NOMO-1 (cell line): ENCODE data around the gene FKBP14.

ENCODE experiments used
- DNase-seq, 2 experiments: peaks; one replicate each; lab custom pipeline; 2025; ENCODE audit not compliant: unreplicated experiment in 2 of 2; lab: John Stamatoyannopoulos, UW

The FKBP14 gene

DNA sequence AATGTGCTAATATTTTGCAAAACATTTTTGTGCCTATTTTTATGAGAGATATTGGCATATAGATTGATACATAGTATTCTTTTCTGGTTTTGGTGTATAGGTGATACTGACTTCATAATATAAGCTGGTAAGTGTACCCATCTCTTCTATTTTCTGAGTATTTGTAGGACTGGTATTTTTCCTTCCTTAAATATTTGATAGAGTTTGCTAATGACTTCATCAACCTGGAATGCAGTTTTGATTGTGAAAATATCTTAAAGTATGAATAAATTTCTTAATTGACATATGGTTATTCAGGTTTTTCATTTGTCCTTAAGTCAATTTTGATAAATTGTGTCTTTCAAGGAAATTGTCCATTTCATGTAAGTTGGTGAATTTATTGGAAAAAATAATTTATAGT, 30.9 kb downstream of the FKBP14 start:
- no peak for DNase-seq

DNA sequence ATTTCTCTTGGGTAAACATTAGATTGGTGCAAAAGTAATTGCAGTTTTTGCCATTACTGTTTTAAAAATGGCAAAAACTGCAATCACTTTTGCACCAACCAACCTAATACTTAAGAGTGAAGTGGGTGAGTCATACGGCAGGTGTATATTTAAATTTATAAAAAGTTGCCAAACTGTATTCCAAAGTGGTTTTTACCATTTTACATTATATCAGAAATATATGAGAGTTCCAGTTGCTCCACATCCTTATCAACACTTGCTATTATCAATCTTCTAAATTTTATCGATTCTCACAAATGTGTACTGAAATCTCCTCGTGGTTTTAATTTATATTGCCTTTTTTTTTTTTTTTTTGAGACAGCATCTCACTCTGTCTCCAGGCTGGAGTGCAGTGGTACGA, 33.4 kb downstream of the FKBP14 start:
- DNase-seq = no peak

DNA sequence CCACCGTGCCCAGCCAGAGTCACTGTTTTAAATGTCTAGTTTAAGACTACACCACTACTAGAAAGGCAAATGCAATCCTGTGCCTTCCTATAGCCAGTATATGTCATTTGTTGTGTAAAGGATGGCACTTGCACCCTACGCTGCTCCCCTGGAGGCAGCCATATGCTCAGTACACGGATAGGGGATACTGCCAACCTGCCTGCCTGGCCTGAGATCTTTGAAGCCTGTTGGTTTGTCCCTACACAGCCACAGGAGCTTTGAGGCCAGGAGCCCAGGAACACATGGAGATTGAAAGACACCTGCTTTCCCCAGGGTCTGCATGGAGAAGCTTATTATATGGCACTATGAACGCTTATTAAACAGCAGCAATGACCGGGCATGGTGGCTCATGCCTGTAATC, 34.6 kb downstream of the FKBP14 start:
- DNase-seq = no peak

DNA sequence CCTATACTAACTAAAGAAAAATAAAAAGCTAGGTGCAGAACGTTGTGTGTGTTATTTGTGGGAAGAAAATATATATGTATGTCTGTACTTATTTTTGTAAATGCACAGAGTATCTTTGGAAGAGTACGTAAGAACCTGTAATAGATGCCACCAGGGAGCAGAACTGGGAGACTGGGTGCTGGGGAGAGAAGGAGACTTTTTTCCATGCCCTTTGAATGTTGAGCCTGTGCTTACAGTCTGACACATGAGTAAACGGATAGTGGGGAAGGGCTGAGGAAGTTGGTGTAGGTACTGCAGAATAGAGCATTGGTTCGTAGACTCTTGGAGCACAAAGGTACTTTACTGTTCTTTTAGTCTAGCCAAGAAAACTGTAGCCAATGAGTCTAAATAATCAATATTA, 35.6 kb downstream of the FKBP14 start:
- DNase-seq = no peak

DNA sequence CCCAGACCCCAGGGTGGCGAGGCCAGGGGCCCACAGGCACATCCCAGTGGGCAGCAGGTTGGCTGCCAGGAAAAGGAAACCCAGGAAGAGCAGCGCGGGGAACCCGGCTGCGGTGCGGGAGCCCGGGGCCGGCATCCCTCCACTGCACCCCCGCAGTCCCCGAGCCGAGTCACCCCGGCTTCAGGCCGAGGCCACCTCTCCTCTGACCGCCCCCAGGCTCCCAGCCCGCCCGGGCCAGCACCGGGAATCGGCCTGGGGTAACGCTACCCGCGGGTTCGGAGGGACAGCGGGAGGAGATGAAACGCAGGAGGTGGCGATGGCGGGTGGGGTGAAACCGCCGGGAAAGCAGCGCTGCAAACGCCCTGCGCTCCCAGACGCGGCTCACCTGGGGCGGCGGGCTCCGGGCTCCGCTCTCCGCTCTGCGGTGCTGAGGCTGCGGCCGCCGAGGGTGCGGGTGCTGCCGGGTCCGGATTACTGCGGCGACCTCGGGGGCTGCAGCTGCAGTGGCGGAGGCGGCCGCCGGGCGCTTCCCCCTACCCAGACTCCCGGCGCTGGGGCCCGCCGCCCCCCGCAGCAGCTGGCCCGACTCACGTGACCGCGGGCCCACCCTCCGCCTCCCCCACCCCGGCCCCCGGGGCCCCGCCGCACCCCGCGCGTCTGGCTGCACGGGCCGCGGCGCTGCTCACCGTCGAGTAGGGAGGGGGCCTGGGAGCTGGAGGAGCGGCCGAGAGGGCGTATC, 37.1 kb downstream of the FKBP14 start, which contains the start of gene SCRN1:
Gene SCRN1, minus strand, starts transcription at position 545 of the 739 bp plus-strand sequence. CDS start 20,734 bp downstream, outside the sequence.
- no peak for DNase-seq

DNA sequence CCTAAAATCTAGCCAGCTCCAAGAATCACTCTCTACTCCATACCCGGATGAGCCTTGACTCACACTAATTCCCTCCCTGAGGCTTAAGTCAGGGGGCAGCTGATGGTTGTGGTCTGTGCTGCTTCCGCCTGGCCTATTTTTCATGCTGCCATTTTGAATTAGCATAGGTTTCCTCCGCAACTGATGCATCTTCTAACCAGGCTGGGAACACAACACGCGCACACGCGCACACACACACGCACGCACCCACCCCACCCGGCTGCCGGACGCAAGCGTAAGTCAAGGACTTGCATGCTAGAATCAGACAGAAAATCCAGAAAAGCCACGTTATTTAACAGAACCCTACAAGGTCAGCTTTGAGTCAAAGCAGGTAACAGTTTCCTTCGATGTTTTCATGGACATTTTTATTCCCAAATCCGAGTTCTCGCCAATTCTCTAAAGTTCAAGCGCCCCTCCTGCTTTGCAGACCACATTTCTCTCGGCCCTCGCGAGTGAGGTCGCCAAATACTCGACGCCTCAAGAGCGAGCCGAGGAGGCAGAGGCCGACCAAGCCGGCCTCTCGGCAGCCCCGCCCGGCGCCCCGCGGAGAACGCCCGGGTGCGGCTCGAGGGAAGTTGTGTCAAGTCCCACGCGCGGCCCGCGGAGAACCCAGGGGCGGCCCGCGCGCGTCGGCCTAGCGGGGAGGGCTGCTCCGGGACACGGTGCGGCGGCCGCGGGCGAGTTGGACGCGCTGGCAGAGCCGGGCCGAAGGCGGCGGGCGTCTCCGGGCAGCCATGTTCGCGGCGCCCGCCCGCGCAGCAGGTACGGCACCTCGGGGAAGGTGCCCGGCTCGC, 37.9 kb downstream of the FKBP14 start:
- DNase-seq = peak in 1 of 2 experiments; percentile 5

DNA sequence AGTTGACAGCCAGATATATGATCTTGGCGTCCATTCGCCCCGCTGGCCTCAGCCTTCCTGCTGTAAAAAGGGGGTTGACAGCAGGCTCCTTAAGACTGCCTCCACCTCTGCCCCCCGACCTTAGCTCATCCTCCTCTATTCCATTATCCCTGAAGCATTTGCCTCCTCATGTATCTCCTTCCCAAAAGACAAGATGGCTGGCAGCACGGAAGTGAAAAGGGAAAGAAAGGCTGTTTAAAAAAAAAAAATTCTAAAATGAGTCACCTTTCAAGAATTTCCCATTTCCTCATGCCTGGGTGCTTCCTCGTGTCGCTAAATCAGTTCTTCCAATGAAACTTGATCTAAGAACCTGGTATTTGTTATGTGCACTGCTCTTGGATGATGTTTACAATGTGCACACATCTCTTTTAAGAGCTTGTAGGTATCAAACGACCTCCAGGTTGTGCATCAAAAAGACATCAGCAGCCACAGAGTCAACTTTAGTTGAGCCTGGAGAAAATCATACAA, 38.6 kb downstream of the FKBP14 start:
- DNase-seq = no peak

DNA sequence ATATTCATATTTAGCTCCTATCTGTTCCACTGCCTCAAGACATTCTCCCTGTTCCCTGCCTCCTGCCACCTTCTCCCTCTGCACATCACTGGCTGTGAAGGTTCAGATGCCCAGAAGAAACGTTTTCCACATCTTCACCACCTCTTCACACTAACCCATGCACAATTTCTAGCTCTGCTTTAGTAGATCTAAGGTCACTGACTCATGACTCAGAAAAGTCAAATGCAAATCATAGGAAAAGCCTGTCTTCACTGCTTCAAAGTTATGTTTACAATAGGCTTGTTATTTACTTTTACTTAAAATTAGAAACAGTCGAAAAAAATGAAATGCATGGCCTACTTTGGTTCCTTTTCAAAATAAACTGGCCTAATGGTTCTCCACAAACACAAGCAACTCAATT, 39.4 kb downstream of the FKBP14 start:
- no peak for DNase-seq

DNA sequence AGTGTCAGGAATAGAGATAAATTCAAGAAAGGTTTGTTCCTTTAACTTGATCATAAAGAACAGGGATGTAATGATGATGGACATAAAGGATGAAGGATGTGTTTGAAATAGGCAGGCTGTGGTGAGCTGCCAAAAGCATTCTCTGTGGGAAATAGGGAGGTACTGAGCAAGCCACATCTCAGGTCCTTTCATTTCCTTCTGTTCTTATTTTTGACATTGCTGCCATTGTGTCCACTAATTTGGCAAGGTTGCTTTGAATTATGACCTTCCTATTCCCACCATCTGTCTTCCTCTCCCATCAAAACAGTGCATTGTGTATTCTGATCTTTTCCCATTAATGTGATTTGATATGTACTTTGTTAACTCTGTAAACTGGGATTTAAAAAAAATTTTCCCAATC, 46.4 kb downstream of the FKBP14 start:
- no peak for DNase-seq

DNA sequence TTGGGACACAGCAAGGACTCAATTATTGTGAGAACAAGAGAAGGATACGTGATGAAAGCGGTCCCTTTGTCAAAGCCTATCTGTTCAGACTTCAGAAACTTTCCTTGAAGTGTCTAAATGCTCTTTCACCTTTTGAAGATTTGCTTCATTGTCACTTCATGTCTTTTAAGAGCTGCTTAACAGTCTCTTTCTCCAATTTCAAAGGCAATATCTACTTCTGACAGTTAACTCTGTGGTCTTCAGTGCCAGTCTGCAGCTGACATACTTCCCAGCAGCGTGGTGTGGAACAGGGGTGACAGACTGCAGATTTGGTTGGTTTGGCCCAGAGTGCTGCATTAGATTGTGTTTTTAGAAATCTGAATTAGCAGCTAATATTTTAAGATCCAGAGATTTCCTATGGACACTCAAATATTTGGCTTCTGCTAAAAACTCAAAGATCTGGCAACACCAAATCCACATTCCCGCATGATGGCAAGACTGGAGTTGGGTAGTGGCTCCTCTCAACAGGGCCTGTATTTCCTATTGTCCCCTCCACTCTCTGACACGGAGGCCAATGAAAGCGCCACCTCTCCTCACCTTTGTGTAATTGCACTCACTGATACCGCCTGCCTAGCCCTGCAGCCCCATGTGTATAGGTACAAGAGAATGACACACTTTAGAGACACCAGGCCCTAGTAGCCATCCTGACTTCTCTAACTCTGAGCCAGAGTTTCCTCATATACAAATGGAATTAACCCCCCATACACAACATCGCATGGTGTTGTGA, 48.4 kb downstream of the FKBP14 start:
- no peak for DNase-seq

DNA sequence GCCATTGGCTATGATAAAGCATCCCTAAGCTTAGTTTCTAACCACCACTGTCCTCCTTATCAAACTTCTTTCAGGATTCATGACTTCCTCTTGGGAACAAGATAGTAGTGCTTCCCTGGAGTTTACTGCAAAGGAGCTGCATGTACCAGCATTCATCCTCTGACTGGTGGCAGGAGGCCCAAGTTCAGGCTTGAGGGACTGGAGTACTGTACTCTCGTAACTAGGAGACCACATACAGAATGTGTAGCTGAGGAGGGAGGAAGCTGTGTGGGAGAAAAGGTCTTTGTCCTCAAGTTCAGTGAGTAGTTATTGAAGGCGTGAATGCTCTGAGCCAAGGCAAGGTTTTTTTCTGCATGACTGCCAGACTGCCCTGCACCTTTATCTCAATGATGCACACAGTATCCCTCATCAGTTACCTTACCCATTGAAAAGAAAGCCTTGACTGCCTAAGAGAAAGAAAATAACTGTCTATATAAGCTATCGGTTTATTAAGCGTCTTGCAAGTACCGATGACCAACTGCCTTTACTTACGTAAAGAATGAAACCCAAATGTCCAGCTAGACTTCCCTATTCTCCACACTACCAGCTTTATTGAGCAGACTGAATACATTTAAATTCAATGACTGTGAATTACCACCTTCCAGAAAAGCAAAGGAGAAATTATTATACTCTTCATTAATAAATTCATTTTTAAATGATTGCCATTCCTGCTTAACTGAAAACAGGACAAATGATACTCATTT, 49.7 kb downstream of the FKBP14 start:
- peak in 1 of 2 experiments; percentile 8 for DNase-seq

DNA sequence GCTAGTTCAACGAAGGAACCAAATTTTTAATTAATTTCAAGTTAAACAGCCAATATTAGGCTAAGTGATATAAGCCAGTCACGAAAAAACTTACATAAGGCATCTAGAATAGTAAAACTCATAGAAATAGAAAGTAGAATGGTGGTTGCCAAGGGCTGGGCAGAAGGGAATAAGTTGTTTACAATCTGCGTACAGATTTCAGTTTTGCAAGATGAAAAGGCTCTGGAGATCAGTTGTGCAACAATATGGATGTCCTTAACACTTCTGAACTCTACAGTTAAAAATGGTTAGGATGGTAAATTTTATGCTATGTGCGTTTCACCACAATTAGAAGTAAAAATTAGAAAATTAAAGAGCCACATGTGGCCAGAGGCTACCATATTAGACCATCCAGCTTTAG, 50.2 kb downstream of the FKBP14 start:
- DNase-seq = no peak

DNA sequence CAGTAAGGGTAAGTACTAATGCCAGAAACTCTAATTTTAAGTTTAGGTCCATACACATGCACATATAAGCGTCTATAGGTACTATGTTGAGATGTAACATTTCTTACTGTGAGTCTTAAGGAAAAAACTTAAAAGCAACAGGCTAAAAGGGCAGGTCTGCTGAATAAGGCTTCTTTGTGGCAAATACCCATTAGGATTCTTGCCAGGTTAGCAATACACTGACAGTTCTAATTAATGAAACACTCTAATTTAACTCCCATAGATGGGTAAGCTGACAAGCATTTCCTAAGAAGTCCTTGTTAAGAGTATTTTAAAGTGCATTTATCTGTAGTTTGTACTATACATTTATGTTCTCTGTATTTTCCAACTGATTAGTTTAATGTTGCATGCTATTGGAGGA, 50.9 kb downstream of the FKBP14 start:
- DNase-seq = no peak

DNA sequence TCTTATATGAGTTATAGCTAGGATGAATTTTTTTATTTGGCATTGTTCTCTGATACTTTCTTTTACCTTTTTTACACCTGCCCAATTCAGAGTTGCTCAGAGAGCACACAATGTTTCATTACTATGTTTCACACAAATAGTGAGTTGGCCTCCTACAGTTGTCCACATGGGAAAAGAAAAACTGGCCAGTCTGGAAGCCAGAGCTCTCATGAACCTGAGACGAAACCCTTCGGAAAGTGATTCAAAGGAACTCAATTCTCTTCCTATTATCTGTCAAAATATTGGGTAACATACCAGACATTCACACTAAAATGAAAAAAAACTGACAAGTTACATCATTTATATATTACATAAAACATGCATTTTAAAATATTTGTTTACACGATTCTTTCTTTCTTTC, 52.2 kb downstream of the FKBP14 start:
- DNase-seq = no peak

DNA sequence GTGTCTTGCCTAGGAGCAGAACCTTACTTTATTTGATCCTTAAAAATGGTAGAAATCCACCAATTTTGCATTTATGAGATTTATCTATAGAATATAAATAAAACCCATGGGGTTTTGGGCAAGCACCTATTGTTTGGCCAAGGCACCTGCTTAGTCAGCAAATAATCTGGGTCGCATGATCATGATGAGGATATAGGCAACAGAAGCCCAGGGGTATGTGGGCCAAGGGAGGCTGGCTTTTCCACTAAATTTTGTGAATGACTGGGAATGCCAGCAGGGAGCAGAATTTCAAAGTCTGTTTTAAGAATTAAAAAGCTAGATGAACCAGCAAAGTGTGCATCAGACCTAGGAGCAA, 54.2 kb downstream of the FKBP14 start:
- no peak for DNase-seq

DNA sequence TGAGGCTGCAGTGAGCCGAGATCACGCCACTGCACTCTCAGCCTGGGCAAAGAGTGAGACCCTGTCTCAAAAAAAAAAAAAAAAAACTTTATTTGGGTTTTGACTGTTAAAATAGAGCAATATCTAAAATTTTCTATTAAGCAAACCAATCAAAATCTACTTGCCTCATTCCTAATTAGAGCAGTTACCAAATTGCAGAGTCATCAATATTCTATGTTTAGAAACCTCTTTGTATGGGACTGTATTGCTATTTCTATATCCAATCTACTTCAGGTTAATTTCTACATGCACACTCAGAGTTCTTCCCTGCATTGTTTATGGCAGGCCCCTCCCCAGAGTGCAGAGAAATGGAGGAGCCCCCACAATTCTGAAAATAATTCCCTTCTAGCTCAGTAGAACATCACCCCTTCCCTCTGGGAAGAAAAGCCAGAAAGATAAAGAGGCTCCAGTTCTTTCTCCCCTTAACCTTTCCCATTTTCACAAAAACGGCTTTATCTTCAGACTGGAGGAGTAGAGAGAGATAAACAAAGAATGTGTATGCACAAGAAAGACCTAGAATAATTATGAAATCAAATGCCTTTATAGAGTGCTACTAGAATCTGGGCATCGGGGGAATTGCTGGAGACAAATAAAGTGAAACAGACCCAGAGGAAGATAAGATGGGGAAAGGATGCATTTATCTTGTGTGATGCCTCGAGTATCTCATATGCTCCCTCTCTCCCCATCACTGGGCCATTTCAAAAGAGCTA, 54.8 kb downstream of the FKBP14 start:
- DNase-seq = no peak

DNA sequence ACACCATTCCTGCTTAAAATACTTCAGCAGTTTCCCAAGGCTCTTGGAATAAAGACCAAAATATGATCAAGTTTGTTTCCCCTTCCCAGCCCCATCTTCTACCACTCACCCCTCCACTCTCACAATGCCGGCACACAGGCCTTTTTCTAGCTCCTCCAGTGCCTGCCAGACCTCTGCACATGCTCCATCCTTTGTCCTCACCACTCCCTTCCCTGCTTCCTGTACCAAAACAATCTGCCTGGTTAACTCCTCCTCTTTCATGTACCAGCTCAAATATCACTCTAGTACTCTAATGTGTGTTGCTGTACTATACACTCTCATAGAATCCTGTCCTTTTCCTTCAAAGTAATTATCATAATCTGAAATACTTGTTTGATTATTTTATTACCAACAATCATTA, 56.3 kb downstream of the FKBP14 start:
- no peak for DNase-seq

DNA sequence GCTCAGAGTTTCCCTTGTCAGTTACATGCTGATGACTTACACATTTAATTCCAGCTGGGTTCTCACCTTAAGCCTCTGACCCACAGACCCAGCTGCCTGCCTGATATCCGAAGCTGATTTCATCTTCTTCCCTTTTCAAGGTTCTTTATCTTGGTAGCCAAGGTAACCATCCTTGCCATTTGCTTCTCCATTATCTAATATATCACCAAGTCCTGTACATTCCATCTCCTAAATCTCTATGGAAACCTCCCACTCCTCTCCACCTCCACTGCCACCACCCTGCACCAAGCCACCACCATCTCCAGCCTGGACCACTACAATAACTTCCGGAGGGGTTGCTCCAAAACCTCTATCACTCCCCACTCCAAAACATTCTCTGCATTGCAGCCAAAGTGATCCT, 56.8 kb downstream of the FKBP14 start:
- DNase-seq = no peak

DNA sequence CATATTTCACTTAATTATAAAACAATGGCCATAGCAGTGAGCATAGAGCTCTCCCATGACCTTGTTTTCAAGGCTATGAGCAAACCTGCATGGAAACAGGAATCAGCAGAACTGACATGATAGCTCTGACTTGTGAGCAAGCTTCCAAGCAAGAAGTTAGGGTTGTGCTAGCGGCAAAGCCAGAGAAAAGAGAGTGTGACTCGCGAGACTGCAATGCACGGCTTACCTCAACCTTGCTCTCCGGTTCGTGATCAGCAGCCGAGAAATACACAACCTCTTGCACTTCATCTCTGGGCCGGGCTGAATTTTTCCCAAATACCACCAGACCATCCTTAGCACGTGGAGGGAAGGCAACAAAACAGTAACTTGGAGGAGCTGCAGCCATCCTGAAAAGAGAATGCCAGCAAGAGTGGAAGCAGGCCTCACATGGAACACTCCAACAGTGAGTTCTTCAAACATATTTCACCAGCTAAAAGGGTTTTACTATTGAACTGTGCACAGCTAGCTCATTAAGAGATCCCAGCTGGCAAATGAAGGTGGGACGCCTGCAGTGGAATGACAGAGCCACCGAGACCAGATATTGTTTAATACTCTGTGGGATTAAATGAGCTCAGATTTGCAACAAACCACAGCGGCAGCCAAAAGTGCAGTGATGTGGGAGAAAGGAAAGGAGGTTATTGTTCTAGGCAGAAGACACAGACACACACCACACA, 57.7 kb downstream of the FKBP14 start:
- no peak for DNase-seq
